HG03520 (cell line): ENCODE data around the gene CALB2.

Source experiments
- ATAC-seq: cut with Tn5 transposase; IDR thresholded peaks from one replicate; pipeline ENCODE4 v1.9.1; 2021; ENCODE audit warnings: mild to moderate bottlenecking, moderate library complexity; ENCODE audit not compliant: unreplicated experiment

Gene CALB2

GRCh38 chr16:71424626-71425025 is 66.1 kb downstream of the CALB2 start:
- no peak for ATAC-seq

GRCh38 chr16:71425746-71426068 is 67.2 kb downstream of the CALB2 start:
- no peak for ATAC-seq

- ATAC-seq = peak; percentile 48
These were observed 67.8 kb downstream of the CALB2 start for GRCh38 chr16:71426069-71426879.

GRCh38 chr16:71426880-71427615 is 68.5 kb downstream of the CALB2 start:
- ATAC-seq = no peak

GRCh38 chr16:71428385-71428784 is 69.9 kb downstream of the CALB2 start:
- ATAC-seq = no peak

- no peak for ATAC-seq
These were observed 70.4 kb downstream of the CALB2 start for GRCh38 chr16:71428883-71429282.

- no peak for ATAC-seq
These were observed 71.1 kb downstream of the CALB2 start for GRCh38 chr16:71429581-71429980.

- no peak for ATAC-seq
These were observed 72.2 kb downstream of the CALB2 start for GRCh38 chr16:71430744-71431143.

- no peak for ATAC-seq
These were observed 72.7 kb downstream of the CALB2 start for GRCh38 chr16:71431176-71431575.

- no peak for ATAC-seq
These were observed 73.5 kb downstream of the CALB2 start for GRCh38 chr16:71431991-71432390.

- no peak for ATAC-seq
These were observed 74.4 kb downstream of the CALB2 start for GRCh38 chr16:71432906-71433305.

GRCh38 chr16:71436473-71436872 is 78.0 kb downstream of the CALB2 start:
- ATAC-seq = no peak

GRCh38 chr16:71439523-71439922 is 81.0 kb downstream of the CALB2 start:
- no peak for ATAC-seq
